Stimulated activated CD4-positive, alpha-beta T cell treated with anti-CD3 and anti-CD28 coated beads, TNF-alpha, amount 100 ng/mL, for 1 hour (primary cell): ENCODE results near the gene GGN.
"Not testable (repeated sequence)": the region's sequence is repeated elsewhere in the genome, so short reads cannot be mapped to it uniquely, and the experiment has no call there.

Experiments
- DNase-seq, 3 donors: peaks; one replicate each; pipeline ENCODE4 v3.0.0-alpha.2; 2020; ENCODE audit warnings: low read depth in 3 of 3, low spot score in 1 of 3

Gene GGN

DNA sequence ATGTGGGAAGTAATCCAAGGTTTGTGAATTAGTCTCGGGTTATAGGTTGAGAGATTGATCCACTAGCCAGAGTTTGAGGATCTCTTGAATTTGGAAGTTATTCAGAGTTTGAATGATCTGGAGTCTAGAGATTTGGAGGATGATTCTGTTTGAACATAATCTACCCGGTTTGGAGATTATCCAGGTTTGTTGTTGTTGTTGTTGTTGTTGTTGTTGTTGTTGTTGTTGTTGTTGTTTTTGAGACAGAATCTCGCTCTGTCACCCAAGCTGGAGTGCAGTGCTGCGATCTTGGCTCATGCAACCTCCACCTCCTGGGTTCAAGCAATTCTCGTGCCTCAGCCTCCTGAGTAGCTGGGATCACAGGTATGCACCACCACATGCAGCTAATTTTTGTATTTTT is 24.1 kb upstream of the GGN start:
- DNase-seq, result not testable (repeated sequence)

GRCh38 chr19:38411041-38411712 is 23.3 kb upstream of the GGN start:
- no peak for DNase-seq

GRCh38 chr19:38410407-38410806 is 22.6 kb upstream of the GGN start:
- not testable (repeated sequence) for DNase-seq

GRCh38 chr19:38409631-38410133 is 21.8 kb upstream of the GGN start:
- no peak for DNase-seq

DNA sequence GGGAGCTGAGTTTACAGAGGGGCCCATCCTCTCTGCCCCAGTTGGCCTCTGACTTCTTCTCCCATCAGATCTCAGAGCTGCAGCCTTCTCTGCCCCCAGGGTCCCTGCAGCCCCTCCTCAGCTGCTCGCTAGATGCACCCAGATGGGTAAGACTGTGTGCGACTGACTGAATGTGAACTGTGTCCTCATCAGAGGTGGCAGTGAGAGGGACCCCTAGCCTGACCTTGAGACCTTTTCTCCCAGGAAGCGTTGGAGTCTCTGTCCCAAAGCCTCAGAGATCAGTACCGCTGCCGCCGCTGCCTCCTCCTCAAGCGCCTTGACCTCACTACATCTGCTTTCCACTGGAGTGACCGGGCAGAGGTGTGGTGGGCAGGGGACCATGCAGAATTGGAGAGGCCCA is 17.4 kb upstream of the GGN start:
- no peak for DNase-seq

DNA sequence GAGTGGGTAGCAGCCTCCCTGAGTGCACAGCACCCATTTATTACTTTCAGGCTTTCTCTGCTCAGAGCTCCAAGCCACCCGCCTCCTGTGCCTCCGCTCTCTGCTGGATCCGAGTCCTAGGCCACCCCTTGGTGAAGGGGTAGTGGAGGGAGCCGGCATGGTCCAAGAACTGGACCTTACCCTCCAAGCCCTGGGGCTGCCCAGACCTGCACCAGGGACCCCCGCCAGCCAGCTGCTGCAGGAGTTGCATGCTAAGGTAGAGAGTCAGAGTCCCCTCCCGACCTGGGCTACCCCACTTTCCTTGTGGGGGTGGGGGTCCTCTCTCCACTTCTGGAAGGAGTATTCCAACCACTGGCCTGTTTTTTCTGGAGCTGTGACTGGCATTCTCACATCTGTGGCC is 17.0 kb upstream of the GGN start:
- no peak for DNase-seq

DNA sequence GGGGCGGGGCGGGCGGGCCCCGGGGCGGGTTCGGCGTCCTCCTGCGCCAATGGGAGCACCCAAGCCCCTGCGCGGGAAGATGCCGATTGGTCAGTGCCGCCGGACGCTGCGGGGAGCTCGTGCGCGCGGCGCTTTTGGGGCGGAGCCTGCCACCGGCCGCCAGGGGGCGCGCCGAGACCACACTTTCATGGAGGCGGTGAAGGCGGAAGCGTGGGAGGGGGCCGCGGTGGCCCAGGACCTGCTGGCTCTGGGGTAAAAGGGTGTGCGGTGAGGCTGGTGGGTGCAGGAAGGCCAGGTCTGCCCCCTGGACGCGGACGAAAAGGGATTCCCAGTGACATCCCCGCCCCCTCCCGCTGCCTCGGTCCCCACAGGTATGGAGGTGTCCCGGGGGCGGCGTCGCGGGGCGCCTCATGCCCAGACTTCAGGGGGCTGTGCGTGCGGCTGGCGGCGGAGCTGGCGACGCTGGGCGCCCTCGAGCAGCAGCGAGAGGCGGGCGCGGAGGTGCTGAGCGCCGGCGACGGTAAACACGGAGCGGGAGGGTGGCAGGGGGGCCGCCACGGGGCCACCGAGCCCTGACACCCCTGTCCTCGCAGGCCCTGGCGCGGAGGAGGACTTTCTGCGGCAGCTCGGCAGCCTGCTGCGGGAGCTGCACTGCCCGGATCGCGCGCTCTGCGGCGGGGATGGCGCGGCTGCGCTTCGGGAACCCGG is 15.3 kb upstream of the GGN start, which contains the start of gene FAM98C:
Gene FAM98C, plus strand, starts transcription at position 127 of the 708 bp plus-strand sequence. Its CDS starts 61 bp downstream, at position 188.
- DNase-seq, result peak; percentile 95 to 98 (median 96)

DNA sequence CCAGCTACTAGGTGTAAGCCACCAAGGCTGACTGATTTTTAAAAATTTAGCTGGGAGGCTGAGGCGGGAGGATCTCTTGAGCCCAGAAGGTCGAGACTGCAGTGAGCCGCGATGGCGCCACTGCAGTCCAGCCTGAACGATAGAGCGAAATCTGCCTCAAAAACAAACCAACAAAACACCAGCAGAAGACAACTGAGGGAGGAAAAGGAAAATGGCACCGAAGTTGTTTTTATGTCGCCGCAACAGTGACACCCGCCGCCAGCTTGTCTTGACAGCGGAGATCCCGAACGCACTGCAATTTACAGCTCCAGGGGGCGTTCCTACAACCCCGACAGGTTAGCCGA is 14.8 kb upstream of the GGN start:
- no peak for DNase-seq

DNA sequence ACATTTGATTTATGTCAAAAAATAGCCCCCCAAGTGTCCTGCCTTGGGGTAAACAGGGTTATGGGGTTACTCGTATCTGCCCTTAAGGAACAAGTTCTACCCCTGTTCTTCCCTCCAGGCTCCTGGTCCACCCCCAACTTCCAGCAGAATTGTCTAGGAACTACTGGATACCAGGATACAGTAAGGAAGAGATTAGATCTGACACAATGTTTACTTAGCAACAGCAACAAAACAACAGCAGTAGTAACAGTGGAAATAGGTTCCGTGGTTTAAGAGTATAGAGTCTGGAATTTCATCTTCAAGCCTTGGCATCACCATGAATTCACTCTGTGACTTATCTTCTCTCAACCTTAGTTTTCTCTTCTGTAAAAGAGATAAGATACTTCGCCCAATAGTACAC is 13.3 kb upstream of the GGN start:
- DNase-seq, result no peak

- DNase-seq, result no peak
Observed at GRCh38 chr19:38400361-38400760, 12.5 kb upstream of the GGN start.

- DNase-seq, result no peak
Observed at GRCh38 chr19:38399537-38399936, 11.7 kb upstream of the GGN start.

GRCh38 chr19:38399081-38399480 is 11.2 kb upstream of the GGN start:
- no peak for DNase-seq

DNA sequence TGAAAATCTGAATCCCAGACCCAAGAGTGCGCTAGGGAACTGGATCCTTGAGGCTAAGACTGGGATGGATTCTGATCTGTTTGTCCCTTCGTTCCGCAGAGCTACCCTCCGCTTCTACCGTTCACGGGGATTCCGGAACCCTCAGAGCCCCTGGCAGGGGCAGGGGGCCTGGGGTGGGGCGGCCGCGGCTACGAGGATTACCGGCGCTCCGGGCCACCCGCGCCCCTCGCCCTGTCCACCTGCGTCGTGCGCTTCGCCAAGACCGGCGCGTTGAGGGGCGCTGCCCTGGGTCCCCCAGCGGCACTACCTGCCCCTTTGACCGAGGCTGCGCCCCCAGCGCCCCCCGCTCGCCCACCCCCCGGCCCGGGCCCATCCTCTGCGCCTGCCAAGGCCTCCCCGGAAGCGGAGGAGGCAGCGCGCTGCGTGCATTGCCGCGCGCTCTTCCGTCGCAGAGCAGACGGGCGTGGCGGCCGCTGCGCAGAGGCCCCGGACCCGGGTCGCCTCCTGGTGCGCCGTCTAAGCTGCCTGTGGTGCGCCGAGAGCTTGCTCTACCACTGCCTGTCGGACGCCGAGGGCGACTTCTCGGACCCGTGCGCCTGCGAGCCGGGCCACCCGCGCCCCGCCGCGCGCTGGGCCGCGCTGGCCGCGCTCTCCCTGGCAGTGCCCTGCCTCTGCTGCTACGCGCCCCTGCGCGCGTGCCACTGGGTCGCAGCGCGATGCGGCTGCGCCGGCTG is 7.7 kb upstream of the GGN start:
- peak in 1 of 3 donors; percentile 41 for DNase-seq

DNA sequence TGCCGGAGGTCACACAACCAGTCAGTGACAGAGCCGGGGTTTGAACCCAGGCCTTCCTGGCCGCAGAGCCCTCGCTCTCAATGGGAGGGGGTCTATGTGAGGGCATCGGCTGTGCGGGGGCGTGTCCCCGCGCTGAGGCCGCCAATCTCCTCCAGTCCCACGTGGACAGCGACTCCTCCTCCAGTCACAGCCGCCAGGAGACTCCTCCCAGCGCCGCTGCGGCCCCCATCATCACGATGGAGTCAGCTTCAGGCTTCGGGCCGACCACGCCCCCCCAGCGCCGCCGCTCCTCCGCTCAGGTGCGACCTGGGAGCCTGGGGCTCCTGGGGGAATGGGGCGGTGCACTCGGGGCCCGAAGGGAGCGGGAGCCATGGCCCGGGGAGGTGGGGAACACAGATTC is 6.7 kb upstream of the GGN start:
- DNase-seq, result peak in 1 of 3 donors; percentile 55

DNA sequence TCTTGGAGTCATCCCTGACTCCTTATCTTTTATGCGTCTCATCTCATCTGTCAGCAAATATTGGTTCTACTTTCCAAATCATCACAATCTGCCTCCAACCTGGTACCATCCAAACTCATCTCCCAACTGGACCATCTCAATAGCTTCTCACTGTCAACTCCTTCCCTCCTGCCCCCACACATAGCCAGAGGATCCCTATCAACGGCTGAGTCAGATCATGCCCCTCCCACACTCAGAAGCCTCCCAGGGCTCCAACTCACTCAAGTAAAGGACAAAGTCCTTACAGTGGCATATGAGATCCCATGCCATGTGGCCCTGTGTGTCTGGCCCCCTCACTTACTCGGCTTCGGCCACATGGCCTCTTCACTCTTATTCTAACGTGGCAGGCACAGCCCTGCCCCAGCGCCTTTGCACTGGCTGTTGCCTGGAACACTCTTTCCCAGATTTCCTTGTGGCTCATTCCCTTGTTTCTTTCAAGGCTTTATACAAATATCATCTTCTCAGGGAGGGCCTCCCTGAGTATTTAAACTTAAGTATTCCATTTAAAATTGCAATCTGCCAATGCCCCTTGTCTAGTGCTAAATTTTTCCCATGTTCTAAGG is 5.0 kb upstream of the GGN start:
- no peak for DNase-seq

DNA sequence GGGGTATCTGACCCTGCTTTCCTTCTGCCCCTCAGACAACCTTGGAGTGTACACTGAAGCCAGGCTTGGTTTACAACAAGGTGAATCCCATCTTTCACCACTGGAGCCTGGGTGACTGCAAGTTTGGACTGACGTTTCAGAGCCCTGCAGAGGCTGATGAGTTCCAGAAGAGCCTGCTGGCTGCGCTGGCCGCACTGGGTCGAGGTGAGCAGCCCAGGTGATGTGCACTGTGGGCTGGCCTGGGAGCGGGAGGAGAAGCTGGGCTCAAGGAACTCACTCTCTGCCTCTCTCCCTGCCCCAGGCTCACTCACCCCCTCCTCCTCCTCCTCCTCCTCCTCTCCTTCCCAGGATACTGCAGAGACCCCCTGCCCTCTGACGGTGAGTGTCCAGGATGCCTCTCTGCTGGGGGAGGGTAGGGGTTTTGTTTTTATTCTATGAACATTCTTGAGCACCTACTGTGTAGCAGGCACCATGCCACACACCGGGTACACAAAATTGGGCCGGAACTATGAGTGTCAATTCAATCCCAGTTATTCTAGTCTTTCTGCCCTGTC is 4.2 kb upstream of the GGN start:
- DNase-seq, result no peak

- DNase-seq, result no peak
Observed at GRCh38 chr19:38389957-38390924, 2.4 kb upstream of the GGN start.

- DNase-seq, result no peak
Observed at GRCh38 chr19:38389101-38389925, 1.5 kb upstream of the GGN start.
